Activated CD8-positive, alpha-beta memory T cell treated with anti-CD3 and anti-CD28 coated beads for 36 hours (primary cell): ENCODE measurements around the gene ASB1. TPM values are rescaled to one million over a fixed set of nuclear protein-coding genes. Genes with fewer than 3 reads are reported as not detected.

ENCODE experiments used
- CTCF ChIA-PET: fragments of 350-600 bp; sonication (Branson Sonifier 250); formaldehyde crosslinking; loops from one replicate; lab custom pipeline; 2021; ENCODE audit warnings: antibody characterized with exemption; lab: Charles Lee
- POLR2A ChIA-PET: fragments of 350-600 bp; sonication (Branson Sonifier 250); formaldehyde crosslinking; loops from one replicate; lab custom pipeline; 2021; ENCODE audit warnings: antibody characterized with exemption; lab: Charles Lee
- total RNA-seq, 2 experiments: library from RNA; stranded (reverse); gene quantifications; one replicate each; pipeline ENCODE4 v1.2.3, GENCODE V29; 2021

ASB1 gene, protein sequence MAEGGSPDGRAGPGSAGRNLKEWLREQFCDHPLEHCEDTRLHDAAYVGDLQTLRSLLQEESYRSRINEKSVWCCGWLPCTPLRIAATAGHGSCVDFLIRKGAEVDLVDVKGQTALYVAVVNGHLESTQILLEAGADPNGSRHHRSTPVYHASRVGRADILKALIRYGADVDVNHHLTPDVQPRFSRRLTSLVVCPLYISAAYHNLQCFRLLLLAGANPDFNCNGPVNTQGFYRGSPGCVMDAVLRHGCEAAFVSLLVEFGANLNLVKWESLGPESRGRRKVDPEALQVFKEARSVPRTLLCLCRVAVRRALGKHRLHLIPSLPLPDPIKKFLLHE
- 10 to 100 TPM; 41.8 to 46.5 TPM for total RNA-seq

- ChIA-PET POLR2A (interaction anchor here (1.2 kb wide), 1 partner anchor 12 kb away, joined by 3 read pairs; no protein-coding TSS in a partner anchor), CTCF (no interaction called here)
Observed at GRCh38 chr2:238426568-238427434, at the start of gene ASB1. TSS of gene ASB1 (plus strand) at chr2:238426927. CDS start at chr2:238427071, 144 bp downstream.

DNA sequence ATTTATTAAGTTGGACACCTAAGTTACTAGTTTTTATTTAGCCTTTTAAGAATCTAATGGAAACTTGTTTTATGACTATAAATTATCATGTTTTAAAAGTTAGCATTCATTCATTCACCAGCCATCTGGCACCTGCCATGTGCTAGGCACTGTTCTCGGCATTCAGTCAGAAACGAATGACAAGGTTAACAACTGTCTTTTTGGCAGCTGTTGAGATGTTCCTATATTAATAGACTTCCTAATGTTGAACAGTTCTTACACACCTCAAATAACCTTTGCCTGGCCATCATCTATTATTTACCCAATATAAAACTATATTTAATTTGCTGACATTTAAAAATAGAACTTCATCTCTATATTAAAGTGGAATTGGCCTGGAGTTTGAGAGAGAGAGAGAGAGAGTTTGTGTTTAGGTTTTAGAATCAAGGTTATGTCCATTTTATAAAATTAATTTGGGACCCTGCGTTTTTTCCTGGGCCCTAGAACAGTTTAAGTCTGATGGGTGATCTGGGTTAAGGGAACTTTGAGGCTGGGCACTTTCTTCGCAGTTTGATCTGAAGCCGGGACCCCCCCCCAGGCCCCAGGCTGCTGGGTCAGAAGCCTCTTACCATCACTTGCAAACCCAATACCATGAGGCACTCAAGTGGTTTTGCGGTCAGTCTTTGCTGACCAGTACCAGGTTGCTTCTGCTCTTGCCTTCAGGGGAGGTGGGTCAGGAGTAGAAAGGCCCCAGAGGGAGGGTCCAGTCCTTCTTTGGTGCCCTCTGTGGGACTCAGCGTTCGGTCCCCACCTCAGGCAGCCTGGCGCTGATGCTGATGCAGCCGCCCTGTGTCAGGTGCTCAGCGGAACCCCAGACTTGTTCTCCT, 48.3 kb upstream of the ASB1 start:
- ChIA-PET POLR2A (no interaction called here), CTCF (no interaction called here)

DNA sequence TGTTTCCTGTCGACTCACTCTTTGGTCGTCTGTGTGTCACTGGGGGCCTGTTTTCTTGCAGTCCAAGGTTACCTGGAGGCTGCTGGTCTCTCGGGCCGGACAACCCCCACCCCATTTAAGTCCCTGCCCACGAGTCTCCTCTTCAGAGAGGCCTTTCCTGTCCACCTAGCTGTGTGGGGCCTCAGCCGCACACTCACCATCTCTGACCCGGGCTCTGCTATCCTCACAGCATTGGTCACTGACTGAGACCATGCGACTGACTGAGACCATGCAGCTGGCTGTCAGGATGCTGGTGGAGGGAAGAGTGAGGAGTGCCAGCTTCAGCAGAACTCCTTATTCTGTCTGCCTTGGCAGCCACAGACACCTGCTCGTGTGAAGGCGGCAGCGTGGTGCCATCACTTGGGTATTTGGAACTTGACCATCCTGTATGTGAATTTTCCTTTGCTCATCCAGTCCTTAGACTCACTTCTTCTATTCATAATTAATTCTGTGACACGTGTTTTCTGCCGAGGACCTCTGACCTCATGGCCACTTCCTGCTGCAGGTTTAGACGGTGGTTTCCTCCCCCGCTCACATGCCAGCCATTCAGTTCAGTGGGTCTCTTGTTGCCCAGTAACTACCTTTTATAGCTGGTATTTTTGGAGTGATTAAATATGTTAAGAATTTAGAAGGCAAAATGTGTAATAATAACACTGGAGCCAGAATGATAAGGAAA, 47.5 kb upstream of the ASB1 start:
- ChIA-PET CTCF (no interaction called here), POLR2A (interaction anchor here (0.6 kb wide), 1 partner anchor 838 kb away, joined by 5 read pairs; no protein-coding TSS in a partner anchor)

DNA sequence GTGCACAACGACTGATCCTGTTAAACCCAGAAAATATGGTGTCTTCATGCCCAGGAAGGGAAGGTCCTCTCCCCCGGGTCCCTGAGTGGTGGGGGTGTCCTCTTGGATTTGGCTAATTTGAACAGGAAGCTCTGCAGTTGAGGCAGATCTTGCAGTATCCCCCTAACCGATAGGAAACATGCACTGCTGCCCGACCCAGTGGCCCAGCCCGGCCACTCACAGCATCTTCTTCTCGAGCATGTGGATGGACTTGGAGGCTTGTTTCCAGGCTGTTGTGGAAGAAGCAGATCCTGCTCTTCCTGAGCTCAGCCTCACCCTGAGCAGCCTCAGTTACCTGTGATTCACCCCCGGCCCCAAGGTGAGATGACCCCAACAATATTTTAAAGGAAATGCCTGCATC, 46.4 kb upstream of the ASB1 start:
- POLR2A ChIA-PET = no interaction called here
- CTCF ChIA-PET = no interaction called here

GRCh38 chr2:238380785-238381184, 45.9 kb upstream of the ASB1 start:
- POLR2A ChIA-PET = no interaction called here
- CTCF ChIA-PET = no interaction called here

- POLR2A ChIA-PET = no interaction called here
- CTCF ChIA-PET = no interaction called here
Observed at GRCh38 chr2:238381341-238382115, 45.2 kb upstream of the ASB1 start.

DNA sequence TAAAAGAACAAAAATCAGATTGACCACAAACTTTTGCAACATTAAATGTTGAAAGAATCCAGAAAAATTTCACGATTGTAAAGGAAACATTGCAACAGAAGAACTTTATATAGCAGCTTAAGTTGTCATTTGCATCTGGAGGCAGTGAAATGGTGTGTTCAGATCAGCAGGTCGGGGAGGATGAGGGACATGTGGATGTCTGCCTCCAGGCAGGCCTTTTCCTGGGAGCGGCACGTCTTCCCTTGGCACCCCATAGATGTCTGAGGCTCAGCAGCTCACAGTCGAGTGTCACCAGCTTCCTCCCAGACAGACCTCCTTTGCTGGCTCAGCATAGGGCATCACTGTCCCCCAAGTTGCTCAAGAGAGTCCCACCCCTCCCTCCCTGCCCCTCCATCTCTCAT, 44.3 kb upstream of the ASB1 start:
- POLR2A ChIA-PET = no interaction called here
- CTCF ChIA-PET = no interaction called here

DNA sequence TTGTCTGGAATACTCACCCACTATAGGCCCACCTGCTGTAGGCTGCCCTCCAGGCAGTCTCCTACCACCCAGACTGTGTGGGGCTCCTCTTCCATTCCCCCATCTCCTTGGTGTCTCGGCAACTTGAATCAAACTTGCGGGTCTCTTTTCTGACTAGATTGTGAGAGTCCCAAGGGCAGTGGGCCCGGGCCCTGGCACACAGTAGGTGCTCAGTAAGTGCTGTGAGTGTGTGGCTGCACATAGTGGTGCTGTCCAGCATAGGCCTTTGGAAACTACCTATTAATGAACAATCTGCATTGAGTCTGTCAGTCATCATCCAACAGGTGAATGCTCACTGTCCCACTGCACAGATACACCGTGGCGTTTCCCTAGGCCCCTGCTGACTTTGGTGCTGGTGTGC, 43.6 kb upstream of the ASB1 start:
- CTCF ChIA-PET = no interaction called here
- POLR2A ChIA-PET = no interaction called here

DNA sequence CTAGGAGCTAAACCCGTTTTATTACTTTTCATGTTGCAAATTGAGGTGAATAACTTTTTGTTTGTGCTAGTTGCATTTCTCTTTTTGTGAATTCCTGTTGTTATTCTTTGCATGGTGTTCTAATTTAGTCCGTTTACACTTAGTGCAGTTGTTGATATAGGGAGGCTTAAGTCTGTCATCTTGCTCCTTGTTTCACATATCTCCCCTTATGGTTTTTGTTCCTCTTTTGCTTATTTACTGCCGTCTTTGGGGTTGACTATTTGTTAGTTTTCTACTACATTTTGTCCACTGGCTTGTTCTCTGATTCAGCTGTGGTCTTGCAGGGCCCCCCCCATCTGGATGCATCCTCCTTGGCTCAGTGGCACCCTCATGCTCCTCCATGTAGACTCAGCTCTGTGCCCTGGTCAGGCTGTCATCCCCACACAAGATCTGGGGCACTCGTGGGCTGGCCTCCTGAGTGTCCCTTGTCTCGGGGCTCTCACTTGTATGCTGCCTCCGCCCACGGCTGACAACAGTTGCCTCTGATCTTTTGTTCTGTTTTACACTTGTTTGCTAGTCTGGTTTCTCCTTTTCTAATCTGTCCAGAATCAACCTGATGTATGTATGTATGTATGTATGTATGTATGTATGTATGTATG, 42.9 kb upstream of the ASB1 start:
- ChIA-PET POLR2A (no interaction called here), CTCF (no interaction called here)

GRCh38 chr2:238387332-238387731, 39.4 kb upstream of the ASB1 start:
- ChIA-PET CTCF (no interaction called here), POLR2A (no interaction called here)

DNA sequence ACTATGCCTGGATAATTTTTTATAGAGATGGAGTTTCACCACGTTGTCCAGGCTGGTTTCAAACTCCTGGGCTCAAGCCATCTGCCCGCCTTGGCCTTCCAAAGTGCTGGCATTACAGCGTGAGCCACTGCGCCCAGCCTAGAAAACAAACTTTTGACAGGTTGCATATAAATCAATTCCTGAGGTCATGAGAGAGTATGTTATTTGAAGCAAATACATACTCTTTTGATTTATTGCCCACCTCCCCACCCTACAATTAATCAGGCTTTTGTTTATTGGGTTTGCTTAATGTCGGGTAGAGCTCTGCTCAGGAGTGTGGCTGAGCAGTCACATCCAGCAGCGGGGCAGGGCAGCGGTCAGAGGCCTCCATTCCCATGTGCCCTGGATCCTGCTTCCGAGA, 37.9 kb upstream of the ASB1 start:
- POLR2A ChIA-PET = no interaction called here
- CTCF ChIA-PET = no interaction called here

DNA sequence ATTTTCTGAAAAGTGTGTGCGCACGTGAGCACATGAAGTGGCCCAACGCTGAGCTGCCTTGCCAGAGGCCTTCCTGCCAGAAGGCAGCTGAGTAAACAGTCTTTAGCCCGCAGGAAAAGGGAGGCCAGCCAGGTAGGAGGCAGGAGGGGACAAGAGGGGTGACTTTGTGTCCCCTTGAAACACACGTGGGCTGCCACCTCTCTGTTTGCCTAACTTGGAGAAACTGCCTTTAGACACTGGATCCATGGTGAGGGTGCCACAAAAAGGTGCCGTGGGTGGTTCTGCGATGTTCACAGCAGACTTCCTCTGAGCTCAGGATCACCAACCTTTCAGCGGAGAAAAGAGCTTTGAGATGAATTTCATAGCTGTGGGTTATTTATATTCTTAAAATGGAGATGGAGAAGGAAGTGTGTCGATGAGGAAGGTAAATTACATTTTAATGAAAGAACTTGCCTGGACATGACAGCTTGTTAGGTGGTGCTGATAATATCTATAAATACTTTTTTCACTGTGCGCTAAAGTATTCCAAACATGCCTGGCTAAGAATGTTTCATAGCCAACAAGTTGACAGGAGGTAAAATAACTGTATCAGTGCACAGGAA, 36.6 kb upstream of the ASB1 start:
- ChIA-PET CTCF (interaction anchor here (0.6 kb wide), 1 partner anchor 314 kb away, joined by 4 read pairs; no protein-coding TSS in a partner anchor), POLR2A (no interaction called here)

GRCh38 chr2:238391042-238391689, 35.6 kb upstream of the ASB1 start:
- CTCF ChIA-PET = no interaction called here
- POLR2A ChIA-PET = no interaction called here

GRCh38 chr2:238396663-238397062, 30.1 kb upstream of the ASB1 start:
- CTCF ChIA-PET = no interaction called here
- POLR2A ChIA-PET = no interaction called here

DNA sequence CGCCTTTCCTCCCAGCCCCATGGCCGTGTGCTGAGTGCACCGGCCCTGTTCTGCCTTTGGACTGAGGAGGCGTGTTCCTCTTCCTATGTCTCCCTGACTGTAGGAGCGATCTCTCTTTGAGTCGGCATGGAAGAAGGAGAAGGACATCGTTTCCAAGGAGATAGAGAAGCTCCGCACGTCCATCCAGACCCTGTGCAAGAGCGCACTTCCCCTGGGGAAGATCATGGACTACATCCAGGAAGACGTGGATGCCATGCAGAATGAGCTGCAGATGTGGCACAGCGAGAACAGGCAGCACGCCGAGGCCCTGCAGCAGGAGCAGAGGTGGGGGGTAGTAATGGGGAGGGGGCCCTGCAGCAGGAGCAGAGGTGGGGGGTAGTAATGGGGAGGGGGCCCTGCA, 29.4 kb upstream of the ASB1 start:
- CTCF ChIA-PET = no interaction called here
- POLR2A ChIA-PET = no interaction called here

- ChIA-PET CTCF (no interaction called here), POLR2A (no interaction called here)
Observed at GRCh38 chr2:238398577-238398976, 28.1 kb upstream of the ASB1 start.

DNA sequence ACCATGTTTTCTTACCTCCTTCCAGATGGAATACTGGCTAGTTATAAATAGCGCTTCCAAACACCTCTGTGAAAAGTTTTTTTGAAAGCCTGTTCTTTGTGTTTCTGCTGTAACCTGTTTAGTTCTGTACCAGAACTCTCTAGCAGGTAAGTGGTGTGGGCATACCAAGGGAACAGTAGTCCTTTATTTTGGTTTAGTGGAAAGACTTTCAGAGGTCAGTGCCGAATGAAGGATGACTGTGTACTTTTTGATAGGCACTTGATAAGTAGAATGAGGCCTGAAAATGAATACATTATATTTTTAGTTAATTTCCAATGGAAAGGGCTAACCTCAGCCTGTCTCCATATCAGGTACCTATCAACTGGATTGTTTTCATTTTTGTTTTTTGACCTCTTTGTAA, 27.6 kb upstream of the ASB1 start:
- ChIA-PET CTCF (no interaction called here), POLR2A (no interaction called here)
